Fibroblast of pulmonary artery (primary cell): ENCODE results near the gene KIAA1958.

Experiments used
- DNase-seq: peaks from one replicate; pipeline ENCODE4 v3.0.0-alpha.2; 2010; ENCODE audit warnings: low read depth
- H3K4me3 ChIP-seq: replicated peaks from 2 replicates; pipeline ENCODE4 v1.5.1; 2011; ENCODE audit warnings: low read depth, mild to moderate bottlenecking, control low read depth, low read length, moderate library complexity
- CTCF ChIP-seq: IDR thresholded peaks from 2 replicates; pipeline ENCODE4 v1.5.1; 2011; ENCODE audit warnings: mild to moderate bottlenecking, control low read depth, low read length, inconsistent platforms; ENCODE audit errors: missing control alignments

The KIAA1958 gene

GRCh38 chr9:112475318-112475717, 11.3 kb upstream of the KIAA1958 start:
- DNase-seq: no peak
- H3K4me3 ChIP-seq: no peak overlapping the region
- TF ChIP-seq CTCF: no peak

GRCh38 chr9:112477330-112477729, 9.3 kb upstream of the KIAA1958 start:
- DNase-seq: no peak
- no peak overlapping the region for H3K4me3 ChIP-seq
- no peak for TF ChIP-seq CTCF

- TF ChIP-seq CTCF: no peak
- no peak for DNase-seq
- no peak overlapping the region for H3K4me3 ChIP-seq
These were observed 7.4 kb upstream of the KIAA1958 start for GRCh38 chr9:112479221-112479620.

DNA sequence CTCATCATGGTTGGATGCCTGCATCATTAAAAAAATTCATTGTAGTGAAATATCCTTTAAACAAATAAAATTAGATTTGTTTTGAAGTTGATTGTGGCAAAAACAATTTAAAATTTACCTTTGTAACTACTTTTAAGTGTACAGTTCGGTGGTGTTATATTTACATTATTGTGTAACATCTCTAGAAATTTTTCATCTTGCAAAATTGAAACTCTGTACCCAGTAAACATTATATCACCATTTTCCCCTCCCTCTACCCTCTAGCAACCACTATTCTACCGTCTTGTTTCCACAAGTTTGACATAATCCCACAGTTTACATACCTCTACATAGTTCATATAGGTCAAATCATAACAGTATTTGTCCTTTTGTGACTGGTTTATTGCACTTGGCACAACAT, 2.0 kb upstream of the KIAA1958 start:
- no peak for DNase-seq
- no peak for TF ChIP-seq CTCF
- no peak overlapping the region for H3K4me3 ChIP-seq

- TF ChIP-seq CTCF: no peak
- H3K4me3 ChIP-seq: no peak overlapping the region
- no peak for DNase-seq
These were observed 1.1 kb upstream of the KIAA1958 start for GRCh38 chr9:112485574-112485973.

DNA sequence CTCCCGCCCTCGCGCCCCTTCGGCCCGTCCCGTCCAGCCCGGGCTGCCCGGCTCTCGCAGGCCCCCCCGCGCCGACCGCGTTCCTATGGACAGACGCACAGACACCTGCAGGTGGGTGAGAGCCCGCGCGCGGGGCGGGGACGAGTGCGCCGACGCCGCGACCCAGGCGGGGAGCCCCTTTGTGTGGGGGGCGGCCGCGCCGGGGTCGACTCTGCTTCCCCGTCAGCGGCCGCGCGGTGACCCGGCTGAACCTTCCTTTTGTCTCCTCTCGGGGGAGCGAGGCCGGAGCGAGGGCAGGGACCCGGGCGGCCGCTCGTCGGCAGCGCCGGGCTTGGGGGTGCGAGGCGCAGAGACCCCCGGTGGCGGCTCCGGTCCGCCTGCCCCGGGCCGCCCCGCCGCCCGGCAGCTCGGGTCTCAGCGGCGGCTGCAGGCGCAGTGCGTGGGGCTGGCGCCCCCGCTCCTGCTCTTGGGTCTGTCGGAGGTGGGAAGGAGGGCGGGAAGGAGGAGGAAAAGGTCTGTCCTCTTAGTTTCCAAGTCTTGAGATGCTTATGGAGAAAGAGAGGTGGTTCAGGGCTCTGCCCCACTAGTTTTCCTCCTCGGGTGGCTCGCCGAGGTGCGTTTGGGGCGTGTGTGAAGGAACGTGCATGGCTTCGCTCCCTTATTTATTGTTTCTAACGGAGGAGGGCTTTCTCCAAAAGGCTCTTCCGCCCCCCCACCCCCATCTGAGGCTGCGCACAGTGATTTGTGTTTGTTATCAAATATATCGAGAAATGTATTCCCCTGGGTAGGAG, 576 bp downstream of the KIAA1958 start:
- DNase-seq: peak; percentile 39
- H3K4me3 ChIP-seq: peak overlapping the region; percentile 64
- TF ChIP-seq CTCF: no peak

GRCh38 chr9:112487799-112488340, 1.2 kb downstream of the KIAA1958 start:
- H3K4me3 ChIP-seq: peak overlapping the region; percentile 64
- TF ChIP-seq CTCF: no peak
- no peak for DNase-seq
